ENCODE data around the gene CRBN. TPM values are rescaled to one million over a fixed set of nuclear protein-coding genes. Genes with fewer than 3 reads are reported as not detected.

Gene CRBN
- total RNA-seq, 1 experiment from 2014 or later, result 18.7 TPM

DNA sequence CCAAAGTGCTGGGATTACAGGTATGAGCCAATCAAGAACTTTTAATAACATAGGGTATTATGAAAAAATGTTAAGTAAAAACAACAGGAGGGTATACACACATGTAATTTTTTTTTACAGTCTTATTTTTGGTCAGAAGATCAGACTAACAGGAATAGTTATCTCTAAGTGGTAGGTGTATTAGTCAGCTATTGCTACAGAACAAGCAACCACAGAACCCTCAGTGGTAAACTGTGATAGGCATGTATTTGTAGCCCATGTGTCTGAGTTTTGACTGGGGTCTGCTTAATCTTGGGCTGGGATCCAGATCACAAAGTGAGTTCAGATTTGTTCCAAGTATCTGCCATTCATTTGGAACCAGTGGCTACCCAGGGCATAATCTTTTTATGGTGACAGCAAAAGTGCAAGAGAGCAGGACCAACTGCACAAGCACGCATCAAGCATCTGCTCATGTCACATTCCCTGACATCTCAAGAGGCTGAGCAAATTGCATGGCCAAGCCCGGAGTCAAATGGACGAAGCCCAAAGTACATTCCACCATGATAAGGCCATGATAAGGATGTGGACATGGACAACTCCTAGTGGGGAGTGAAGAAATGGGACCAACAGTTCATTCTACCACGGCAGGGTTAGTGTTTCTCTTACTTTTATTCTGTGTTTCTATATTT lies 66.3 kb downstream of the CRBN start:
- H3K9me3 ChIP-seq (ENCODE audit: control insufficient read depth, insufficient read depth, low read depth, low read length), result no peaks in the 10 kb centered on the region
- no peaks in the 10 kb centered on the region for H3K36me3 ChIP-seq (ENCODE audit: control insufficient read depth, insufficient read depth, low read length)
- BruUV-seq (replicated peaks), result no TSS peak
- in situ Hi-C loops (cut with HindIII; ENCODE audit: low pct_unique_long_range_greater_than_20kb, low sequenced_read_pairs), result no loop called here
- ATAC-seq (no peak), DNase-seq (ENCODE audit: low read depth, low spot score) (no peak)
- no peaks in the 10 kb centered on the region for H3K4me1 ChIP-seq (ENCODE audit: control insufficient read depth, insufficient read depth, low read length)
- intact Hi-C loops (cut with micrococcal nuclease; ENCODE audit: unreplicated experiment), result no loop called here
- ChIA-PET CTCF (no interaction called here), POLR2A (no interaction called here)
- no peaks in the 10 kb centered on the region; the same call in 1 of the 2 replicates for H3K27me3 ChIP-seq (ENCODE audit: control insufficient read depth, insufficient read depth, low read length)
- H3K27ac ChIP-seq (ENCODE audit: low read length), result no peak overlapping the region
- no peak for TF ChIP-seq SIN3A (IDR thresholded peaks at IDR 0.05; ENCODE audit: borderline replicate concordance, insufficient read depth, low read depth, low read length)
- TF ChIP-seq, protein P1, sequence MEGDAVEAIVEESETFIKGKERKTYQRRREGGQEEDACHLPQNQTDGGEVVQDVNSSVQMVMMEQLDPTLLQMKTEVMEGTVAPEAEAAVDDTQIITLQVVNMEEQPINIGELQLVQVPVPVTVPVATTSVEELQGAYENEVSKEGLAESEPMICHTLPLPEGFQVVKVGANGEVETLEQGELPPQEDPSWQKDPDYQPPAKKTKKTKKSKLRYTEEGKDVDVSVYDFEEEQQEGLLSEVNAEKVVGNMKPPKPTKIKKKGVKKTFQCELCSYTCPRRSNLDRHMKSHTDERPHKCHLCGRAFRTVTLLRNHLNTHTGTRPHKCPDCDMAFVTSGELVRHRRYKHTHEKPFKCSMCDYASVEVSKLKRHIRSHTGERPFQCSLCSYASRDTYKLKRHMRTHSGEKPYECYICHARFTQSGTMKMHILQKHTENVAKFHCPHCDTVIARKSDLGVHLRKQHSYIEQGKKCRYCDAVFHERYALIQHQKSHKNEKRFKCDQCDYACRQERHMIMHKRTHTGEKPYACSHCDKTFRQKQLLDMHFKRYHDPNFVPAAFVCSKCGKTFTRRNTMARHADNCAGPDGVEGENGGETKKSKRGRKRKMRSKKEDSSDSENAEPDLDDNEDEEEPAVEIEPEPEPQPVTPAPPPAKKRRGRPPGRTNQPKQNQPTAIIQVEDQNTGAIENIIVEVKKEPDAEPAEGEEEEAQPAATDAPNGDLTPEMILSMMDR (IDR thresholded peaks at IDR 0.05), result no peak
- TF ChIP-seq POLR2AphosphoS5 (IDR thresholded peaks at IDR 0.05; ENCODE audit: low read depth, low read length), result no peak
- no peak for TF ChIP-seq TCF7L2 (IDR thresholded peaks at IDR 0.05; ENCODE audit: low read depth, low read length)
- TF ChIP-seq, protein P2, sequence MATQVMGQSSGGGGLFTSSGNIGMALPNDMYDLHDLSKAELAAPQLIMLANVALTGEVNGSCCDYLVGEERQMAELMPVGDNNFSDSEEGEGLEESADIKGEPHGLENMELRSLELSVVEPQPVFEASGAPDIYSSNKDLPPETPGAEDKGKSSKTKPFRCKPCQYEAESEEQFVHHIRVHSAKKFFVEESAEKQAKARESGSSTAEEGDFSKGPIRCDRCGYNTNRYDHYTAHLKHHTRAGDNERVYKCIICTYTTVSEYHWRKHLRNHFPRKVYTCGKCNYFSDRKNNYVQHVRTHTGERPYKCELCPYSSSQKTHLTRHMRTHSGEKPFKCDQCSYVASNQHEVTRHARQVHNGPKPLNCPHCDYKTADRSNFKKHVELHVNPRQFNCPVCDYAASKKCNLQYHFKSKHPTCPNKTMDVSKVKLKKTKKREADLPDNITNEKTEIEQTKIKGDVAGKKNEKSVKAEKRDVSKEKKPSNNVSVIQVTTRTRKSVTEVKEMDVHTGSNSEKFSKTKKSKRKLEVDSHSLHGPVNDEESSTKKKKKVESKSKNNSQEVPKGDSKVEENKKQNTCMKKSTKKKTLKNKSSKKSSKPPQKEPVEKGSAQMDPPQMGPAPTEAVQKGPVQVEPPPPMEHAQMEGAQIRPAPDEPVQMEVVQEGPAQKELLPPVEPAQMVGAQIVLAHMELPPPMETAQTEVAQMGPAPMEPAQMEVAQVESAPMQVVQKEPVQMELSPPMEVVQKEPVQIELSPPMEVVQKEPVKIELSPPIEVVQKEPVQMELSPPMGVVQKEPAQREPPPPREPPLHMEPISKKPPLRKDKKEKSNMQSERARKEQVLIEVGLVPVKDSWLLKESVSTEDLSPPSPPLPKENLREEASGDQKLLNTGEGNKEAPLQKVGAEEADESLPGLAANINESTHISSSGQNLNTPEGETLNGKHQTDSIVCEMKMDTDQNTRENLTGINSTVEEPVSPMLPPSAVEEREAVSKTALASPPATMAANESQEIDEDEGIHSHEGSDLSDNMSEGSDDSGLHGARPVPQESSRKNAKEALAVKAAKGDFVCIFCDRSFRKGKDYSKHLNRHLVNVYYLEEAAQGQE (IDR thresholded peaks at IDR 0.05; ENCODE audit: insufficient read depth in 1 of 2, low read depth in 2 of 2, low read length in 1 of 2), result no peak
- no peak overlapping the region for H3K4me3 ChIP-seq (ENCODE audit: low read depth in 2 of 2, low read length in 2 of 2)

DNA sequence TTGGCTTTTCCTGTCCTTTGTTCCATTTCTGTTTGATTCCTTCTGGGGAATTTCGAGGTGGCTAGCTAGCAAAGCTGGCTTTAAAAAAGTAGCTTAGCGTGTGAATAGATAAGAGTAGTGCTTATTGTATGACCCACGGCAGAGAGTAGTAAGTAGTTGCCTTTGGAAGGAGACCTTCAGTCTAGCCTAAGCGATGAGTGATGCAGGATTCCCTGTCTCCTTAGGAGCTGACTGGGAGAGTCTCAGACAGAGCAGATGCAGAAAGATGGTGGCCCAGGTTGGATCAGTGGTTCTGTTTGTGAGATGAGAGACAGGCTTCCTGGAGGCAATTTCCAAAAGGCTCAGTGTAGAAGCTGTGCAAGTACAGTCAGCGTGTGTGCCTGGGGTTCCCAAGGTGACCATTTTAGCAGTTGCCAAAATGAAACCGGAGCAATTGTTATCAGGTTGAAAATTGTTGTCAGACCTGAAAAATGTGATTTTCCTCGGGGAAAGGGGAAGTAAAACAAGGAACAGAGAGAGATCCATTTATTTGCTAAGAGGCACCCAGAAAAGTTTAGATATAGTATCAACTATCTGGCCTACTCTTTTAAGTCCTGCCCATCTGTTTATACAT lies 68.6 kb downstream of the CRBN start:
- TF ChIP-seq, protein P1 (IDR thresholded peaks at IDR 0.05), result no peak
- TF ChIP-seq TCF7L2 (IDR thresholded peaks at IDR 0.05; ENCODE audit: low read depth, low read length), result no peak
- no peak for TF ChIP-seq POLR2AphosphoS5 (IDR thresholded peaks at IDR 0.05; ENCODE audit: low read depth, low read length)
- TF ChIP-seq SIN3A (IDR thresholded peaks at IDR 0.05; ENCODE audit: borderline replicate concordance, insufficient read depth, low read depth, low read length), result no peak
- TF ChIP-seq, protein P2 (IDR thresholded peaks at IDR 0.05; ENCODE audit: insufficient read depth in 1 of 2, low read depth in 2 of 2, low read length in 1 of 2), result no peak
- no peak overlapping the region for H3K27ac ChIP-seq (ENCODE audit: low read length)
- BruUV-seq (replicated peaks), result no TSS peak
- intact Hi-C loops (cut with micrococcal nuclease; ENCODE audit: unreplicated experiment) (no loop called here), in situ Hi-C loops (cut with HindIII; ENCODE audit: low pct_unique_long_range_greater_than_20kb, low sequenced_read_pairs) (no loop called here)
- no peak for DNase-seq (ENCODE audit: low read depth, low spot score)
- H3K9me3 ChIP-seq (ENCODE audit: control insufficient read depth, insufficient read depth, low read depth, low read length), result no peaks in the 10 kb centered on the region
- POLR2A ChIA-PET, result no interaction called here
- H3K4me3 ChIP-seq (ENCODE audit: low read depth in 2 of 2, low read length in 2 of 2), result no peak overlapping the region
- no peak for ATAC-seq
- no peaks in the 10 kb centered on the region; the same call in none of the 2 replicates for H3K27me3 ChIP-seq (ENCODE audit: control insufficient read depth, insufficient read depth, low read length)
- no peaks in the 10 kb centered on the region for H3K36me3 ChIP-seq (ENCODE audit: control insufficient read depth, insufficient read depth, low read length)
- H3K4me1 ChIP-seq (ENCODE audit: control insufficient read depth, insufficient read depth, low read length), result no peaks in the 10 kb centered on the region
- CTCF ChIA-PET, result no interaction called here
